K562 treated with DMSO at 1 percent for 24 hours (cell line): Measurements from ENCODE around the gene ARHGEF6. TPM values are rescaled to one million over a fixed set of nuclear protein-coding genes. Genes with fewer than 3 reads are reported as not detected.

ENCODE experiments used
- total RNA-seq: library from RNA; unstranded; fragments of 300-600 nt; gene quantifications from 2 replicates; pipeline ENCODE4 v1.2.3, GENCODE V29; 2022; ENCODE audit warnings: low read depth; ENCODE audit not compliant: insufficient read depth

The ARHGEF6 gene
- 17.0 and 17.2 TPM in 2 replicates for total RNA-seq

GRCh38 chrX:136780763-136781162, at the start of gene ARHGEF6:
Gene ARHGEF6, minus strand, starts transcription at chrX:136780932. Its CDS starts 50 bp downstream, at chrX:136780882.

GRCh38 chrX:136647677-136648360, 132.9 kb downstream of the ARHGEF6 start, which contains the start of gene CD40LG:
Gene CD40LG, plus strand, starts transcription at chrX:136648158. Its CDS starts 91 bp downstream, at chrX:136648249.

Other genes starting within 250 kb of the ARHGEF6 start
- not detected in 2 replicates for gene VGLL1, start 248.7 kb downstream of the ARHGEF6 start, total RNA-seq
- gene CD40LG, start 132.8 kb downstream of the ARHGEF6 start, total RNA-seq, result not detected in 2 replicates
- gene RBMX, start 99.8 kb upstream of the ARHGEF6 start, total RNA-seq, result 127 and 141 TPM in 2 replicates